ENCODE measurements around the gene PARN.
"Not testable (repeated sequence)": the region's sequence is repeated elsewhere in the genome, so short reads cannot be mapped to it uniquely, and the experiment has no call there.

The PARN gene

GRCh38 chr16:14464192-14464591 is 165.9 kb downstream of the PARN start:
- no peak for DNase-seq

- no peak for DNase-seq
Observed at GRCh38 chr16:14462811-14463210, 167.2 kb downstream of the PARN start.

- DNase-seq: no peak
Observed at GRCh38 chr16:14460726-14461125, 169.3 kb downstream of the PARN start.

GRCh38 chr16:14458576-14458975 is 171.5 kb downstream of the PARN start:
- no peak for DNase-seq

- DNase-seq: no peak
Observed at GRCh38 chr16:14456793-14457481, 173.1 kb downstream of the PARN start.

GRCh38 chr16:14455573-14455972 is 174.5 kb downstream of the PARN start:
- DNase-seq: no peak

GRCh38 chr16:14454391-14454790 is 175.7 kb downstream of the PARN start:
- no peak for DNase-seq

- no peak for DNase-seq
Observed at GRCh38 chr16:14452066-14452465, 178.0 kb downstream of the PARN start.

GRCh38 chr16:14450846-14451245 is 179.2 kb downstream of the PARN start:
- no peak for DNase-seq

- no peak for DNase-seq
Observed at GRCh38 chr16:14449790-14450480, 180.1 kb downstream of the PARN start.

- no peak for DNase-seq
Observed at GRCh38 chr16:14449334-14449733, 180.7 kb downstream of the PARN start.

GRCh38 chr16:14448879-14449278 is 181.2 kb downstream of the PARN start:
- no peak for DNase-seq

- no peak for DNase-seq
Observed at GRCh38 chr16:14447783-14448182, 182.3 kb downstream of the PARN start.

GRCh38 chr16:14446796-14447195 is 183.3 kb downstream of the PARN start:
- no peak for DNase-seq

- DNase-seq: no peak
Observed at GRCh38 chr16:14445937-14446715, 183.9 kb downstream of the PARN start.

GRCh38 chr16:14444979-14445810 is 184.9 kb downstream of the PARN start:
- DNase-seq: no peak

GRCh38 chr16:14441533-14441932 is 188.5 kb downstream of the PARN start:
- DNase-seq: not testable (repeated sequence)

- DNase-seq: no peak
Observed at GRCh38 chr16:14438256-14438655, 191.8 kb downstream of the PARN start.

- no peak for DNase-seq
Observed at GRCh38 chr16:14437426-14437825, 192.6 kb downstream of the PARN start.

GRCh38 chr16:14436401-14436955 is 193.6 kb downstream of the PARN start:
- DNase-seq: no peak

GRCh38 chr16:14434860-14435259 is 195.2 kb downstream of the PARN start:
- DNase-seq: no peak

- not testable (repeated sequence) for DNase-seq
Observed at GRCh38 chr16:14428971-14429637, 201.0 kb downstream of the PARN start.
